CD4-positive, alpha-beta T cell treated with Interleukin-21 for 1 hour (primary cell): Measurements from ENCODE around the gene TENM3.
A peak's percentile ranks its signal among the peaks of the same experiment; 100 is the strongest.

Experiments used
- DNase-seq: peaks from one replicate; pipeline ENCODE4 v3.0.0-alpha.2; 2020

Gene TENM3

DNA sequence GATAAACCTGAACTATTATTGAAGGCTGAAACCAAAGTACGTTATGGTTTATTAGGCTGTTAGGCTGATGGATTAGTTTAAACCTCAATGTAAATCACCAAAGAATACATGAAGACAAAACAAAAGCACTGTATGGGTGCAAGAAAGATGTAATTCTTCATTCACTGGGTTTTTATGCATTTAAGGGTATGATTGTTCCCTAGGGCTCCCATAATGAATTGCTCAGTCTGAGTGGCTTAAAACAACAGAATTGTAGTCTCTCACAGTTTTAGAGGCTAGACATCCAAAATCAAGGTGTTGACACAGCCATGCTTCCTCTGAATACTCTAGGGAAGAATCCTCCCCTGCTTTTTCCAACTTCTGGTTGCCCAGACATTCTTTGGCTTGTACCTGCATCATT lies 222.8 kb downstream of the TENM3 start:
- DNase-seq, result no peak

DNA sequence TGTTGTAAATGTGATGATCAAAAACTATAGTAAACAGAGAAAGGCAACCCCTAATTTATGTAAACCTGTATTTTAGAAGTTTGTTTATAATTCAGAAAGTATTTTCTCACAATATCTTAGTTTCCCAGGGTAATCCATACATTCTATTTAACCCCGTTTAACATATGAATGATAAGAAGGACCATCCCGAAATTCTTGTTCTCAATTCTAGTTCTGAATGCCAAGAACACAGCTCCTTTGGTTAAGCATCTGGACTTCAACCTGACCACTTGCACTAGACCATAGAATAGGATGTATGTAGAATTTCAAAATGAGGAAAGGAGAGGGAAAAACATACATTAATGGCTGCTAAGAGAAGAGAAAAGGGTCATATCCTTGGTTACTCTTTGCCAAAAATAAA lies 227.0 kb downstream of the TENM3 start:
- DNase-seq, result no peak

DNA sequence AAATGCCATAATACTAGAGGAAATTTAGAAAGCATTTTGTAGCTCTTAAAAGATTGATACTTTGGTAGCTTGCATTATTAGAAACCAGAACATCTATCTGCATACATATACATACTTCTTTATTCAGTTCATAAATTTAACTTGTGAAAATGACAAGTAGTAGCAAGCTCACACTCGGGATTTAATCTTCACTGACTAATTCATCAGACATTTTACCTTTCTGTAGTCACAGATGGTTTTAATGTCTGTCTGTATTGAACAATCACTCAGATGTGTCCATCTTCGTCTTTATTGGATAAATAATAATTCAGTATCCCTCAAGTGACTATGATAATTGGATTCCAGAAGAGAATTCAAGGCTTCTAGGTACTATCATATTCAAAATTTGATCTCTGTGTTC lies 232.3 kb downstream of the TENM3 start:
- DNase-seq, result no peak

DNA sequence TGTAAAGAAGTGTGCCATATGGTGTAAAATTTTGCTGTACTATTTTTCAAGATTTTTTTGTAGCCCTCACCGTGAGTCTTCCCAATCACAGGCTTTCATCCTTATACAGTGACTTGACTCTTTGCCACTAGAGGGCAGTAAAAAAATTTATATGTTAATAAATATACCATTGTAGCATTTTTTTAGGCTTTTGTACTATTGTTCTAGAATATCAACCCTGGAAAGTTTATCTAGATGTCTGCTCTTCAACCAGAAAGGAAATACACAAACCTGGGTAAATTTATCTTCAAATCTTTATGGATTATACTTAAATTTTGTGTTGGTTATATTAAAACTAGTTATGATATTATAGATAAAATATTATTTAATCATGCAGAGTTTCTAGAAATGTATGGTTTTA lies 235.3 kb downstream of the TENM3 start:
- peak; percentile 33 for DNase-seq

DNA sequence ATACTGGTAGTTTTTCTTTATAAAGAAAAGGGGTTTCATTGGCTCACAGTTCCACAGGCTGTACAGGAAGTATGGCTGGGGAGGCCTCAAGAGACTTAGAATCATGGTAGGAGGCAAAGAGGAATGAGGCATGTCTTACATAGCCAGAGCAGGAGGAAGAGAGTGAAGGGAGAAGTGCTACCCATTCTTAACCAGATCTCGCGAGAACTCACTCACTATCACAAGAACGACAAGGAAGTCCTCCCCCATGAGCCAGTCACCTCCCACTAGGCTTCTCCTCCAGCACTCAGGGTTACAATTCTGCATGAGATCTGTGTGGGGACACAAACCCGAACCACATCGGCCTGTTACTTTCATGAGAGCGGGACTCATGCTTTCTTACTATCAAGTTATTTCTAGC lies 240.5 kb downstream of the TENM3 start:
- no peak for DNase-seq

DNA sequence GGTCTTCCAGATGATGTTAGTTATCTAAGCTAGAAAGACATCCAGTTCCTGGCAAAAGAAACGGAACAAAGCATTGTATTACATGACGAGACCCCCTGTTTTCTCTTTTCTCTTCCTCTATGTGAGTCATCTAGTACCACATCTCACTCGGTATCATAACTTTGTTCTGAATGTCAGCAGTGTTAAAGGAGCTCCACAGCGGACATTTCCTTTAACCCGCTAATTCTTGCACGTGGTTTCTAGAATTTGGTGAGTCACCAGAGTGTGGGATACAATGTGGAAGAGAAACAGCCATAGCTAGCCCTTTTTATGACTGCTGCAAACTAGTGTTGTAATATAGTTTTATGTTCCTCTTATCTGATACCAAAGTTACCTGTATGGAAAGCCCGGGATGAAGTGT lies 243.7 kb downstream of the TENM3 start:
- no peak for DNase-seq

DNA sequence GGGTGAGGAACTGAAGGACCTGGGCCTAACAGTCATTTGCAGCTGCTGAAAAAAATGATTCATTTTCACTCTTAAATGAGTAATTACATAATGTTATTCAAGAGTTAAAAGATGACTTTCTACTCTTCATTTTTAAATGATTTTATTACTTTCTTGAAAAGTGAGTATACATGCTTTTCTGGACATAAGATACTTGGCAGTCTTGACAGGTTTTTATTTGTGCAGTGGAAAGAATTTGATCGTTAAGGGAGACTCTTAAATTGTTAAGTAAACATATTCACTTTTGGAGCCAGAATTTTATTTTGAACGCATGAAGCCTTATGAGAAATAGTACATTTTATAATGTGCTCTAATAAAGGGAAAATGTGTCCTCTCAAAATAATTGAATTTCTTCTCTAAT lies 245.7 kb downstream of the TENM3 start:
- DNase-seq, result no peak

DNA sequence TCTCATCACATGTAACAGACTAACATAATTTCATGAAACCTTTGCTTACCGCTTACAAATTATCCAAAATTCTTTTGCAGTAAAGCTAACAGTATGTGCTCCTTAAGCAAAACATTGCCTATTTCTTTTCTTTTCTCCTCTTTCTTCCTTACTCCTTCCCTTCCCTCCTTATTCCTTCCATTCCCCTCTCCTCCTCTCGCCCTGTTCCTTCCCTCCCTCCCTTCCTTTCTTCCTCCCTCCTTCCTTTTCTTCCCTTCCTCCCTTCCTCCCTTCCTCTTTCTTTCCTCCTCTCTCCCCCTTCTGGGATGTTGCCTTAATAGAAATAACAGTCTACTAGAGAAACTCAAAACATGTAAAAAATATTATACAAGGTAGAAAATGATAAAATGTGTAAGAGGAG lies 246.4 kb downstream of the TENM3 start:
- no peak for DNase-seq

DNA sequence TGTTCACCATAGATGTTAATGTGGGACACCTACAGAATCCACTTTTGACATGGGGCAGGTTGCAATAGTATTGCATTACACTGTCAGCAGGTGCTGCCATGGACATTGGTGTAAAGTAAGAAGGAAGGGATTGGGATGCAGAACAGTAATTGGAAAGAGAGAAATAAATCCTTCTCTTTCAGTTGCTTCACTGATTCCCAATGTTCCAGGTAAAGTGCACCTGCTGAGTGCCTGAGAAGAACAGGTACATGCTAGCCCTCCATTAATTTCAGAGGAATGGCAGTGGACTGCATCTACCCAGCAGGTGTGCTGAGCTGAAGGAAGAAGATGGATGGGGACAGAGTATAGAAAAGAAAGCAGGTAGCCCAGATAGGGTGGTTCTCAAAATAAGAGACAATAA lies 248.5 kb downstream of the TENM3 start:
- no peak for DNase-seq

DNA sequence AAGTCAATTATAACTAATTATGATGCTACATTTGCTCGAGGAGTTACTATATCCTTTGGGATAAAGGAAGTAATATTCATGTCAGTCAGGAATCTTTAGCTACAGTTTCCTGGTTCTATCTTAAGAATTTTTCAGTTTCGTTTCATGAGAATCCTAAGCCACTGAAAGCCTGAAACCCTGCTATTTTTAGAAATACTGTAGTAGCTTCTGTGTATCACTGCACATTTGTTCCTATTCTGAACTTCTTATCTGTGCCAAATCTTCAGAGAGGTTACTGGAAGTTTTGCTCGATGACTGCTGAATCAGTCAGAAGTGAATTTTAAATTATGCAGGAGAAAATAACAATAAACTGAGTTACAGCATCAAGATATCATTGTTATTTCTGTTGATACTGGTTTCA lies 249.2 kb downstream of the TENM3 start:
- no peak for DNase-seq

DNA sequence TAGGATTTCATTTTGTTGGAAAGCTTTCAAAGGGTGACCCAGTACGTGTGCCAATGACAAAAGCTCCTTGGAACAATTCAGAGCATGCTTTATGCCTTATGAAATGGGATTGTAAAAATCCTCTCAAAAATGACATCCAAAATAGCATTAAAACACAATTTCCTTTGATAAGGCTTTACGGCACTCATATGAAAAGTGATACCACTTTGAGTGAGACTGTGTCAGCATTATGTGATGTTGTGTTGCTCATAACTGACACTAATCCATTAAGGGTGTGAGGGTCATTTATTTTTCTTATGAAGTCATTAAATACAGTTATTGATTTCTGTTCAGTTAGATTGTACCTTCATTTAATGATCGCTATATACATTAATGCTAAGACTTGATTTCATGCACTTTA lies 250.2 kb downstream of the TENM3 start:
- DNase-seq, result no peak

DNA sequence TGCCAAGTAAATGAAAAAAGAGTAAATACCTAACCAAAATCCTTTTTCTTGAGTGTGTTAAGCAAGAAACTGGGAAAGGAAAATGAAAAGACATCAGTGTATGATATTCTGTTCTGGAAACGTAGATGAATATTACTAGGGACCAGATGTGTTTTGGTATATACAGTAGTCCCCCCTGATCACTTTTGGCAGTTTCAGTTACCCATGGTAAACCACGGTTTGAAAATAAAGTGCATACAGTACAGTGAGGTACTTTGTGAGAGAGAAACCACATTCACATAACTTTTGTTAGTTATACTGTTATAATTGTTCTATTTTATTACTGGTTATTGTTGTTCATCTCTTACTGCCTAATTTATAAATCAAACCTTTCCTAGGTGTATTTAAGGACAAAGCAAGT lies 250.9 kb downstream of the TENM3 start:
- DNase-seq, result no peak

DNA sequence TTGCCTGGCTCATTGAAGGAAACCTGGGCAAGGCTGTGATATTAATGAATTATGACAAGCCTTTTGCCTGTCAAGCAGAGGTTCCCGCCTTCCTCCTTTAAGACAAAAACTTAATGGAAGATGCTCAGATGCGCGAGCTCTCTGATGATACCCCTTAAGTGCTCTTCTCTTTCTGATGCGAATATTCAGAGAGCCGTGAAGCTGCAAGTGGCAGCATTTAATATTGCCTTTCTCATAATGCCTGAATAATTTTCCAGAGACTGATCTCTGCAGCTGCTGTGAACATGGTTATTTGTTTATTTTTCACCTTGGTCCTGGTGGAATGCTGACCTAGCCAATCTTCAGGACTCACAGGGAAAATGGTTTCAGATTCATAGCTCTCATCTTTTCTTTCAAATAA lies 251.8 kb downstream of the TENM3 start:
- no peak for DNase-seq

DNA sequence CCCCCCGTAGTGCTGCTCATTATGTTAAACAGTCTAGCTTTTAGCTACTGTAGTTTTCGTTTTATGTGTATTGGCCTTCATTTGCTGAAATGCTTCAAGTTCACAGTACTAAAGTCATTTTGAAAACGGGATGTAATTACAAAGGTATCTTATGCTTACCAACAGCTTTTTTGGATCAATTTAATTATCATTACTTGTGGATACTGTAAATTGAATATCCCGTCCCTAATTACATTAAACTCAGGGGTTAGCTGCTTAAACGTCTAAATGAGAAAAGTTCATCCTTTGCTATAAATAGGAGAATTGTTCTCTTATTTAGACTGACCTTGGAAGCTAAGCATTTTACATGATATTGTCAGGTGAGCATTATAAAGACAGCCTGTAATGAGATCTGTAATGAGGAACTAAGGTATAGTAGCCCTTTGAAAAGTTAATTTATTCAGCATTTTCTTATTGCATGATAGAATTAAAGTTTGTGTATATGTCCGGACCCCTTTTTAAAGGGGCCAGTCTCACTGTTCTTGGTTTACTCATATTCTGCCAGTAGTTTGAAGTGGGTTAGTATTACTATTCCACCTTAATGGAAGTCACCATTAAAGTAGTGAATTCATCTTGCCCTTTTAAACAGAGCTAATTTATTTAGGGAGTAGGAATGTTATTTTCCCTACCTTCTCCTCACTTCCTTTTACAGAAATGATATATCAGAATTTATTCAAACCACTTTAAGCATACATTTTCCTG lies 252.6 kb downstream of the TENM3 start:
- DNase-seq, result no peak

DNA sequence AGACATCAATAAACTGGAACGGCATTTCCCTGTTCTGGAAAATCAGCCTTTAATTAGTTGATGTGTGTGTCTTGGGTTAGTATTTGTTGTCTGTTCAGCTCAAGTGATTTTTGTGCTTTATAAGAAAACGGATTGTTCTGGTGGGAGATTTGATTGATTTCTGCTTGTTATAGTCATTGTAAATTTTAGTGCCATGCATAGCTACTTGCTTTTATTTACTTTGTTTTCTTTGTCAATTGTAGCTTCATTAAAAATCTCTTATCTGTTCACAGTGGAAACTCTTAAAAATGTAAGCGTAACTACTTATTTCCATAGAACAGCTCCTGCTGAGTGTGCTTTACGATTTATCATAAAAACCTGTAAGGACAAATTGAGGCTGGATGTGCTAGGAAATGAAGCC lies 253.2 kb downstream of the TENM3 start:
- no peak for DNase-seq

DNA sequence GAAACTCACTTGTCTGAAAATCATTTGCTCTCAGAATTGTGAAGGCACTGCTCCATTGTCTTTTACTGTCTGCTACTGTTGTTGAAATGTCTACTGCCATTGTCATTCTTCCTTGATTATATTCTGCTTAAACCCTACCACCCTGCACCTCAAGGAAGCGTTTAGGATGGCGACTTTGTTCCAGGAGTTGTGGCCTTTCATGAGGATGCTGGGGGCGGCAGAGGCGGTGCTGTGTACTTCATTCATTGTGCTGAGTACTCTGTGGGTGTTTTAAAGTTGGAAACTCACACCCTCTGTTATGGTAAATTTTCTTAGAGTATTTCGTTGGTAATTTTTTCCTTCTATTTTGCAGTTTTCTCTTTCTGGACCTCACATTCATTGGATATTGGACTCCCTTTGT lies 258.9 kb downstream of the TENM3 start:
- no peak for DNase-seq

DNA sequence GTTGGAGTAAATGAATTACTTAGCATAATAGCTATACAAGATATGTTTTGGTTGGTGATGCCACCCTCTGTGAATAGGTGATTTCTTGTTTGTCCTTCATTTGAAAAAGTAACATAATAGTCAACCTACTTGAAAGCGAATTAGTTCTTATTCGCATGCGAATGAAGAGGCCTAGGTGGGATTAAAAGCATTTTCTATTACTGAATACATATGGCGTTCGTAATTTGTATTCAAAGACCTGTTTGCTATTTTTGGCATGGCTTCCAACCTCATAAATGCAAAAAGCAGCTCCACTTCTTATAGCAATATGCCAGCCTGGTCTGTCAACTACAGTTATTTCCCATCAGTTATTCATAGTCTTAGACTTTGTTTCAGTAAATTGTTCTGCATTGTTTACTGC lies 261.3 kb downstream of the TENM3 start:
- no peak for DNase-seq

DNA sequence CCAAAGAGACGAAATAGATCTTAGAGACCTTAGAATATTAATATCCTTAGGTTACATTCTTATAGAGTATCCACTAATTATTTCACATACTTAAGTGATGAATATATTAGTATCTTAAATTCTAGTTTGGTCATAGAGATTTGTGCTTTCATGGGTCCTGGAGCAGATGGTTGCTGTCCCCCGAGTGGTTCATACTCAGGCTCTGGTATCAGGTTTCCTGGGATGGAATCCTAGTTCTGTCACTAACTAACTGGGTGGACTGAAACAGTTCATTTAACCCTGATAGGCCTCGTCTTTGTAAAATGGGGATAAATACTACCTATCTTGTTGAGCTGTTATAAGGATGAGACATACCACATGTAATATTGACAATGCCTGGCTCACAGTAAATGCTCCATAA lies 264.6 kb downstream of the TENM3 start:
- DNase-seq, result no peak

DNA sequence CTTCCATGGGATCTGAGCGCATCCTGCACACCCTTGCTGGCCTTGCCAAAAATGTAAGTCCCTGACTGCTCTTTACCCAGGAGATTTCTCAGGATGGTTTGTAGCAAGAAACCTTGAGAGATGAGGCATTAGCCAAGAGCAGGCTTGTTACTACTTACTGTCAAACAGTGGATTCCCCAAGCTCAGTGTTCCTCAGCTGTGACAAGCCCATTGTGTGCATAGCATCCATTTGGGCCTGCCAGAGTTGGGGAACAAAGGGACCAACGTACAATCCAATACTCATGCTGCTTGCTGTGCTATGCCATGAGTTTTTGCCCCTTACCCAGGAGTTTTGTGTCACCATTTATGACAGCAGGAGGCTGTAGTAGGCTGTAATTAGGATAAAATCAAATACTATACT lies 267.6 kb downstream of the TENM3 start:
- no peak for DNase-seq

DNA sequence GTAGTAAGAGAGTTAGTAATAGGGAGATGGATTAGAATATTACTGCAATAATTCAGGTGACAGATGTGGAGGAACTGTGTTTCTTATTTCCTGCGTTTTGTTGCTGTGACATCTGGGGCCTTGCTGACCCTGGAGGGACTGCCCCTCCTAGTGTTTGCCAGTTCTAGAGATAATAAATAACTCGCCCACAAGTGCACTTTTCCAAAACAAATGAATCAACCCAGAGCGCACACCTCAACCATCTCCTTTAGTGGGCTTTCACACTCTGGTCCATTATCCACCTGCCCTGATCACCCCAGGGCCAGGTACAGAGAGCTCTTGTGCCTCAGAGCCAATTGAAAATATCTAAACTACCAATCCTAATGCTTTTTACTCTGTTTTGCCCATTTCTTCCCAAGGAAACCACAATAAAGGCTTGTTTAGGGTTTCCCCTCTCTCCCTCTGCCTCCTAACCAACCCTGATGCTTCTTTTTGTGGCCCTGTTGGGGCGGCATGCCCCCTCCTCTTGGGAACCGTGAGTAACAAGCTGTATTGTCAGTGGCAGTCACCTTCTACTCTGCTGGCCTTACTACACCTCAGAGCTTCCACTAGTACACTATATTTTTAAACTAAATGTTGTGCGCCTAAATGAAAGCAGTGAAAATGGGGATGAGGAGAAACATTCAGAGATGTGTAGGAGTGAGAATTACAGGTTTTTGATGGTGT lies 270.5 kb downstream of the TENM3 start:
- DNase-seq, result no peak

DNA sequence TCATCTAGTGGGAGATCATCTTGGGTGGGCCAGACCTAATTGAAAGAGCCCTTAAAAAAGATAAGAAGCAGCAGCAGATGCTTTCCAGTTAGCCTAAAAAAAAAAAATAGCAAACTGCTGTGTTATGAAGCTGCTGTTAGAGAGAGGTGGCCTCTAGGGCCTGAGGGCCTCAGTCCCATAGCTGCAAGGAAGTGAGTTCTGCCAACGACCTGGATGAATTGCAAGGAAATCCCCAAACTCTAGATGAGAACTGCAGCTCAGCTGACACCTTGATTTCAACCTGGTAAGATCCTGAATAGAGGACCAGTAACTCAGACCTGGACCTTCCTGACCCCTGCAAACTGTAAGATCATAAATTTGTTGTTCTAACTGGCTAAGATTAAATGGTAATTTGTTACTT lies 275.2 kb downstream of the TENM3 start:
- no peak for DNase-seq

DNA sequence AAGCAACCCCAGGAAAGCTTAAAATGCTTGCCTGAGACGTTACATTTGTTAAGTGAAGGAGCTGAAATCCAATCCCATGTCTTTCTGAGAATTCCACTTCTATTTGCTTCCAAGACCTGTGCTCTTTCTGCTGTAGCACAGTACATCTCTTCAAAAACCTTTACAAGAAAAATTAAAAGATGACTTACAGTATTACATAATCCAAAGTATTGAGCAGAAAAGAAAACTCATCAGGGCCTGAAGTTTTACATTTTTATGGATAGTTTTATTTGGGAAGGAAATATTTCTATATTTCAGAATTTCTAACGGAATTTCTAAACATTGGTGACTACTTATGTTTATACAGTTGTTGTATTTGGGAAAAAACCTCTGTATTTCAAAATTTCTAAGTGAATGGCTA lies 276.3 kb downstream of the TENM3 start:
- no peak for DNase-seq

DNA sequence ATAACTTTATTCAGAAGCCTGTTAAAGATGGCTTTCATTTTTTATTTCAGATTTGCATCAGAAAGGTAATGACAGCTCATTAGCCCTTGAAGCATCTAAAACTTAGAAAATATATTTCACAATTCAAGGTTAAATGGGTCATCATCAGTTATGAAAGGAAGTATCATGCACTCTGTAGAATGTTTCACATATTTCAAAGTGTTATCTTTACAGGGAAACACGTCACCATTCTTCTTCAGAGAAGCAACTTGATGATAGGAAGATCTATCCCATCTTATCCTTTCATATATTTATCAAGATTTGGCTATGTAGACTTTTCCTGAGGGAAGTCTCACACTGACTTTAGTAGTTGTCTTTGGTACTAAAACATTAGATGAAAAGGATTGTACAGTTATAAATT lies 277.8 kb downstream of the TENM3 start:
- DNase-seq, result no peak

DNA sequence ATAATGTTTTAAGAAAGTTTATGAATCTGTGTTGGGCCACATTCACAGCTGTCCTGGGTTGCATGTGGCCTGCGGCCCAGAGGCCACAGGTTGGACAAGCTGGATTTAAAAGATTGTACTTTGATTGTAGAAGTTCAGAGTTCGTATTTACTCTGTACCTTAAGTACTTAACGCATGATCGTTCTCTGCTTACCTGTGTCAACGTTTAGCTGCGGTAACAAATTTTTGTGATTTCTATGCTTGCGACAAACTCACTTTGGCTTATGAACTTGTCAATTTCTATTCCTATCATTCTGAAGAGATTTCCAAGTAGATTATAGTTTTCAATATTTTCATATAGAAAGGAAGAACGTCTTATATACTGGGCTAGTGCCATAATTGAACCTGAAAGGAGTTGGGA lies 285.6 kb downstream of the TENM3 start:
- DNase-seq, result no peak

DNA sequence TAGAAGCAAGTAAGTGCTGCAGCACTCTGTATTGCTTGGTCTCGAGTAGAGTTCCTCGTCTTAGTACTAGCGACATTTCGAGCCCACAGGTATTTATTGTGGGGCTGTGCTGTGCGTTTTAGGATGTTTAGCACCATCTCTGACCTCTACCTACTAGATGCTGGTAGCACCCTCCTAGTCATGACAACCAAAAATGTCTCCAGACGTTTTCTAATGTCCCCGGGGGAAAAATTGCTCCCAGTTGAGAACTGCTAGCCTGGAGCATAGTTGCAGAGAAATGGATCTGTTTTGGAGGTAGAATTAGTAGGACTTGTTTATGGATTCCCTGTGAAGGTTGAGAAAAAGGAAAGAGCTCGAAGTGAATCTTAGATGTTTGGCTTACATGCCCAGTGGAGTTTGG lies 287.2 kb downstream of the TENM3 start:
- DNase-seq, result no peak
